MCF 10A (cell line): ENCODE data around the gene LDB3. TPM values are rescaled to one million over a fixed set of nuclear protein-coding genes. Genes with fewer than 3 reads are reported as not detected.

Experiments used
- BruUV-seq: library from RNA; stranded (reverse); fragments of 400-500 nt; replicated peaks from 2 replicates; lab custom pipeline; 2021; lab: Mats Ljungman, UMichigan
- CTCF ChIA-PET: fragments of 300-600 bp; sonication (Branson Sonifier 250); formaldehyde crosslinking; extraction: SDS; loops from one replicate; lab custom pipeline; 2021; ENCODE audit warnings: antibody characterized with exemption, inconsistent platforms; lab: Yijun Ruan, JAX
- POLR2A ChIA-PET: fragments of 300-600, 350-650 bp; sonication (Branson Sonifier 250); formaldehyde crosslinking; extraction: SDS; loops from one replicate; lab custom pipeline; 2020; ENCODE audit warnings: antibody characterized with exemption, inconsistent platforms; lab: Yijun Ruan, JAX
- DNase-seq: peaks from one replicate; pipeline ENCODE4 v3.0.0-alpha.2; 2018; ENCODE audit not compliant: unreplicated experiment
- H3K27ac Mint-ChIP-seq: one replicate; pipeline ENCODE4 v1.8.0; 2022; ENCODE audit warnings: mild to moderate bottlenecking, low read depth, mixed read lengths; ENCODE audit not compliant: unreplicated experiment
- H3K27me3 Mint-ChIP-seq: one replicate; pipeline ENCODE4 v1.8.0; 2022; ENCODE audit warnings: mixed read lengths; ENCODE audit not compliant: insufficient read depth, unreplicated experiment
- H3K36me3 Mint-ChIP-seq: one replicate; pipeline ENCODE4 v1.8.0; 2022; ENCODE audit warnings: mild to moderate bottlenecking, moderate library complexity, mixed read lengths; ENCODE audit not compliant: insufficient read depth, unreplicated experiment
- H3K4me1 Mint-ChIP-seq: one replicate; pipeline ENCODE4 v1.8.0; 2022; ENCODE audit warnings: mixed read lengths; ENCODE audit not compliant: insufficient read depth, unreplicated experiment
- H3K4me3 Mint-ChIP-seq: one replicate; pipeline ENCODE4 v1.8.0; 2022; ENCODE audit warnings: mild to moderate bottlenecking, moderate library complexity, mixed read lengths; ENCODE audit not compliant: unreplicated experiment
- H3K9me3 Mint-ChIP-seq: one replicate; pipeline ENCODE4 v1.8.0; 2022; ENCODE audit warnings: mixed read lengths; ENCODE audit not compliant: unreplicated experiment
- intact Hi-C: fragments of 100-400 bp; cut with micrococcal nuclease; formaldehyde crosslinking; loops from 2 replicates; pipeline ENCODE4 v1.14.1; 2022
- total RNA-seq: library from RNA; stranded (reverse); gene quantifications from 2 replicates; pipeline ENCODE4 v1.2.3, GENCODE V29; 2022
- TF ChIP-seq, protein P1 (sequence below): fragments of 200-600 bp; IDR thresholded peaks from one replicate; pipeline ENCODE4 v1.8.0; 2022; ENCODE audit warnings: antibody characterized with exemption, mild to moderate bottlenecking; ENCODE audit not compliant: unreplicated experiment

LDB3 gene
- total RNA-seq, 1 experiment from 2014 or later = 0.23 TPM

DNA sequence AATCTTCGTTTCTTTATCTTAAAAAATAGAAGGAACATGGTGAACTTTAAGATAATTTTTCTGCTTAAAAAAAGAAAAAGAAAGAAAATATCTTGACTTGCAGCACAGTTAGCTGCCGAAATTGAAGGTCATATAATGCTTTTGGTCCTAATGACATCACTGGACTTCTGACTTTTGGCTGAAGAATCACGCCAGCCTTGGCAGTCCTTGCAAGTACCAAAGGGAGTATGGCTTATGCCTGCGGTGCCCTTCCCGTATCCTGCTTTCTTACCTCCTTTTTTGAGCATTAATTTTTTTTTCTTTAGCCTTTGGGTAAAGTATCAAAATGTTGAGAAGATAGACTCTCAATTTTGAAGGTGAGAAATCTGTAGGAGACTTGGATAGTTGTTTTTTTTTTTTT lies 95.1 kb downstream of the LDB3 start:
- no peak overlapping the region for H3K27ac Mint-ChIP-seq
- H3K4me3 Mint-ChIP-seq = no peak overlapping the region
- no peaks in the 10 kb centered on the region for H3K9me3 Mint-ChIP-seq
- peaks cover 34% of the 10 kb centered on the region for H3K4me1 Mint-ChIP-seq
- H3K27me3 Mint-ChIP-seq = no peaks in the 10 kb centered on the region
- ChIA-PET POLR2A (interaction anchor here (1.0 to 1.5 kb wide), 2 partner anchors 12 to 43 kb away, joined by 3 to 6 read pairs; no protein-coding TSS in a partner anchor), CTCF (interaction anchor here (0.7 kb wide), 1 partner anchor 32 kb away, joined by 3 read pairs; no protein-coding TSS in a partner anchor)
- TF ChIP-seq, protein P1, sequence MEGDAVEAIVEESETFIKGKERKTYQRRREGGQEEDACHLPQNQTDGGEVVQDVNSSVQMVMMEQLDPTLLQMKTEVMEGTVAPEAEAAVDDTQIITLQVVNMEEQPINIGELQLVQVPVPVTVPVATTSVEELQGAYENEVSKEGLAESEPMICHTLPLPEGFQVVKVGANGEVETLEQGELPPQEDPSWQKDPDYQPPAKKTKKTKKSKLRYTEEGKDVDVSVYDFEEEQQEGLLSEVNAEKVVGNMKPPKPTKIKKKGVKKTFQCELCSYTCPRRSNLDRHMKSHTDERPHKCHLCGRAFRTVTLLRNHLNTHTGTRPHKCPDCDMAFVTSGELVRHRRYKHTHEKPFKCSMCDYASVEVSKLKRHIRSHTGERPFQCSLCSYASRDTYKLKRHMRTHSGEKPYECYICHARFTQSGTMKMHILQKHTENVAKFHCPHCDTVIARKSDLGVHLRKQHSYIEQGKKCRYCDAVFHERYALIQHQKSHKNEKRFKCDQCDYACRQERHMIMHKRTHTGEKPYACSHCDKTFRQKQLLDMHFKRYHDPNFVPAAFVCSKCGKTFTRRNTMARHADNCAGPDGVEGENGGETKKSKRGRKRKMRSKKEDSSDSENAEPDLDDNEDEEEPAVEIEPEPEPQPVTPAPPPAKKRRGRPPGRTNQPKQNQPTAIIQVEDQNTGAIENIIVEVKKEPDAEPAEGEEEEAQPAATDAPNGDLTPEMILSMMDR = no peak
- no peaks in the 10 kb centered on the region for H3K36me3 Mint-ChIP-seq
- intact Hi-C loops = no loop called here
- no peak for DNase-seq
- no TSS peak for BruUV-seq

DNA sequence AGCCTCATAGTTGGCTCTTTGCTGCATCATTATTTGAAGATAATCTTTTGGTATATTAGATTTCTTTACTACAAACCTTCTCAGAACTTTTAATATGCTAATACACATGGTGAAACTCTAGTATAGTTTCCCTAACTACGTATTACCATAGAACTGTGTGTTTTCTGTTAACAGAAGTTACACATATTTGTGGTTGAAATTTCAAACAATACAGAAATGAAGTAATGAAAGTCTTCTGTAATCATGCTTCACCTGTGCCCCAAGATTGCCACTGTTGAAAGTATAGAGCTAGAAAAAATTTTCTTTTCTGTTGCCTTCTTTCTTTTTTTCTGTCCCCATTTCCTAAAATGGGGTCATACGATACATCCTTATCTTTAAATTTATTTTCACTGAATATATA lies 97.2 kb downstream of the LDB3 start:
- peaks cover 26% of the 10 kb centered on the region for H3K4me1 Mint-ChIP-seq
- H3K27me3 Mint-ChIP-seq = no peaks in the 10 kb centered on the region
- no peak overlapping the region for H3K27ac Mint-ChIP-seq
- TF ChIP-seq, protein P1 = no peak
- intact Hi-C loops = no loop called here
- POLR2A ChIA-PET = interaction anchor here (0.6 to 1.1 kb wide), 2 partner anchors 8 to 23 kb away, joined by 3 to 4 read pairs; no protein-coding TSS in a partner anchor
- no peak for DNase-seq
- H3K4me3 Mint-ChIP-seq = no peak overlapping the region
- no peaks in the 10 kb centered on the region for H3K9me3 Mint-ChIP-seq
- BruUV-seq = no TSS peak
- CTCF ChIA-PET = no interaction called here
- no peaks in the 10 kb centered on the region for H3K36me3 Mint-ChIP-seq

DNA sequence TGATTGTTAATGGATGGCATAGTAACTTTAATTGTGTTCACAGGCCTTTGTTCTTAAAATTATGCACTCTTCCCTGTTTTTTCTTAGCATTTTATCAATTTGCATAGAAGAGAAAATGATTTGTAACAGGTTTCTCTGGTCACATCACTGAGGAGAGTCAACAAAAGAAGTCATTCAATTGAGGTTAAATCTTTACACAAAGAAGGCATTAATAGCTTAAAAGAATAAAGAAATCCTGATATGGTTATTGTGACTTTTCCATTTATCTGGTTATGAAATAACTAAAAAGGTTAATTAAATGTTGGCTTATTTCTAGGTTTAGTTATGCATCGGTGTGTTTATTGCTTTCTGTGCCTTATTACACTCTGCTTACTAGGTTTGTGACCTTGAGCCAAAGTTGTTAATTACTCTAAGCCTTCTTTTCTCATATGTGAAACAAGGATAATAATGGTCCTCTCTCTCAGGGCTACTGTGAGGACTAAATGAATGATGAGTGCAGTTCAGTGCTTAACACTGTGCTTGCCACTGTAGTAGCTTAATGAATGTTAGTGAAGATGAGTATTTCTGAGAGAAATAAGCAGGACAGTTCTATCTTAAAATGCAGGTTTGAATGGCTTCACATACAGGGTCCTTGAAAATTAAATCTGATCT lies 100.2 kb downstream of the LDB3 start:
- ChIA-PET POLR2A (interaction anchor here (5.2 kb wide), 1 partner anchor 11 kb away, joined by 48 read pairs; the partner anchor contains the start of gene BMPR1A), CTCF (no interaction called here)
- no peak overlapping the region for H3K27ac Mint-ChIP-seq
- no TSS peak for BruUV-seq
- intact Hi-C loops = no loop called here
- no peak for DNase-seq
- no peaks in the 10 kb centered on the region for H3K36me3 Mint-ChIP-seq
- H3K4me1 Mint-ChIP-seq = peaks cover 17% of the 10 kb centered on the region
- H3K9me3 Mint-ChIP-seq = no peaks in the 10 kb centered on the region
- TF ChIP-seq, protein P1 = no peak
- no peak overlapping the region for H3K4me3 Mint-ChIP-seq
- H3K27me3 Mint-ChIP-seq = no peaks in the 10 kb centered on the region

DNA sequence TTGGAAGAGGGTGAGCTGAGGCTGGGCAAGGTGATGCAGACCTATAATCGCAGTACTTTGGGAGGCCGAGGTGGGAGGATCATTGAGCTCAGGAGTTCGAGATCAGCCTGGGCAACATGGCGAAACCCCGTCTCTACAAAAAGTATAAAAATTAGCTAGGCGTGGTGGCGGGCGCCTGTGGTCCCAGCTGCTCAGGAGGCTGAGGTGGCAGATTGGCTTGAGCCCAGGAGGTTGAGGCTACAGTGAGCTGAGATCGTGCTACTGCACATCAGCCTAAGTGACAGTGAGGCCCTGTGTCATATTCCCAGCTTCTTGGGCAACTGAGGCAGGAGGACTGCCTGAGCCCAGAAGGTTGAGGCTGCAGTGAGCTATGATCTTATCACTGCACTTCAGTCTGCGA lies 101.7 kb downstream of the LDB3 start:
- ChIA-PET POLR2A (interaction anchor here (1.2 to 5.2 kb wide), 2 partner anchors 12 to 13 kb away, joined by 3 to 48 read pairs; partner anchors contain the start of gene BMPR1A), CTCF (interaction anchor here (1.4 to 1.5 kb wide), 2 partner anchors 12 to 120 kb away, joined by 3 to 7 read pairs; no protein-coding TSS in a partner anchor)
- Mint-ChIP-seq H3K27me3 (no peaks in the 10 kb centered on the region), H3K36me3 (no peaks in the 10 kb centered on the region), H3K27ac (no peak overlapping the region), H3K9me3 (no peaks in the 10 kb centered on the region), H3K4me3 (no peak overlapping the region), H3K4me1 (peaks cover 22% of the 10 kb centered on the region)
- intact Hi-C loops = no loop called here
- DNase-seq = no peak
- TF ChIP-seq, protein P1 = no peak
- BruUV-seq = no TSS peak
